ENCODE results near the gene ADIG.

ADIG gene

DNA sequence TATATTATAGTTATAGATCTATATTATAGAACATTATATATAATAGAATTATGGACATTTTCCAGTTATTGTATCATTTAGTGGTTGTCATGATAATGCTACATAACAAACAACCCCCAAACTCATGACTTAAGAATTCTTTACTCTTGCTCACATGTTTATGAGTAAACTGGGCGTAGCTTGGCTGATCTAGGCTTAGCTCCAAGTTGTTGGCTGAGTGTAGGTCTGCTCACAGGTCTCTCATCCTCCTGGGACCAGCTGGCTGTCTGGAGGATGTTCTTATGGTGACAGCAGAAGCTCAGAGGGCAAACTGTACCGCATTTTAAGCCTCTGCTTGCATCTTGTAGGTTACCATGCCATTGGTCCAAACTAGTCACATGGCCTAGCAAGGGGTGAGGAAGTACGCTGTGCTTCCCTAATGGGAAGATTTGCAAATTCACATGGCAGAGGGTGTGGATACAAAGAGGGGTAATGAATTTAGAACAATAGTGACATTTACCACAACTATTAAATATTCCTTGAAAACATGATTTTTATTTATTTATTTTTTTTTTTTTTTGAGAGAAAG, 54.8 kb downstream of the ADIG start:
- no peak for DNase-seq
